Measurements from ENCODE around the gene ZNF747.
A peak's percentile ranks its signal among the peaks of the same experiment; 100 is the strongest.

Gene ZNF747

GRCh38 chr16:30534368-30535105 is at the start of gene ZNF747:
Gene ZNF747, minus strand, starts transcription at chr16:30534858. Its CDS starts 179 bp downstream, at chr16:30534679.
- DNase-seq (ENCODE audit: low read depth), result peak; percentile 92

- no peak for DNase-seq (ENCODE audit: low read depth)
Observed at GRCh38 chr16:30582611-30583340, 48.1 kb upstream of the ZNF747 start.

- no peak for DNase-seq (ENCODE audit: low read depth)
Observed at GRCh38 chr16:30581457-30581856, 46.8 kb upstream of the ZNF747 start.

- no peak for DNase-seq (ENCODE audit: low read depth)
Observed at GRCh38 chr16:30574678-30575077, 40.0 kb upstream of the ZNF747 start.

- peak; percentile 88 for DNase-seq (ENCODE audit: low read depth)
Observed at GRCh38 chr16:30571445-30572322, 37.0 kb upstream of the ZNF747 start, which contains the start of gene ZNF688. Gene ZNF688, minus strand, starts transcription at chr16:30571714. Its CDS starts 85 bp downstream, at chr16:30571629.

- no peak for DNase-seq (ENCODE audit: low read depth)
Observed at GRCh38 chr16:30570636-30571444, 36.2 kb upstream of the ZNF747 start.

- no peak for DNase-seq (ENCODE audit: low read depth)
Observed at GRCh38 chr16:30569746-30570635, 35.3 kb upstream of the ZNF747 start.

- DNase-seq (ENCODE audit: low read depth), result no peak
Observed at GRCh38 chr16:30569281-30569680, 34.6 kb upstream of the ZNF747 start.

GRCh38 chr16:30567991-30568638 is 33.5 kb upstream of the ZNF747 start:
- DNase-seq (ENCODE audit: low read depth), result no peak

- DNase-seq (ENCODE audit: low read depth), result no peak
Observed at GRCh38 chr16:30567160-30567990, 32.7 kb upstream of the ZNF747 start.

GRCh38 chr16:30566531-30566930 is 31.9 kb upstream of the ZNF747 start:
- DNase-seq (ENCODE audit: low read depth), result no peak

GRCh38 chr16:30565984-30566383 is 31.3 kb upstream of the ZNF747 start:
- DNase-seq (ENCODE audit: low read depth), result no peak

- DNase-seq (ENCODE audit: low read depth), result no peak
Observed at GRCh38 chr16:30565526-30565925, 30.9 kb upstream of the ZNF747 start.

- no peak for DNase-seq (ENCODE audit: low read depth)
Observed at GRCh38 chr16:30562021-30562420, 27.4 kb upstream of the ZNF747 start.

GRCh38 chr16:30561089-30561816 is 26.6 kb upstream of the ZNF747 start:
- no peak for DNase-seq (ENCODE audit: low read depth)

- DNase-seq (ENCODE audit: low read depth), result no peak
Observed at GRCh38 chr16:30559690-30560089, 25.0 kb upstream of the ZNF747 start.

GRCh38 chr16:30558789-30559377 is 24.2 kb upstream of the ZNF747 start:
- DNase-seq (ENCODE audit: low read depth), result no peak

All from activated T-cell treated with anti-CD3 and anti-CD28 coated beads for 1 hour (primary cell).